ENCODE data around the gene PRRG4.

GRCh38 chr11:32843544-32843943, 13.8 kb downstream of the PRRG4 start:
- no peak for TF ChIP-seq FOS (IDR thresholded peaks at IDR 0.05; ENCODE audit: borderline replicate concordance, insufficient read depth, low read length)
- TF ChIP-seq MAX (IDR thresholded peaks at IDR 0.05; ENCODE audit: insufficient read depth, insufficient read length) = no peak
- TF ChIP-seq EZH2 (IDR thresholded peaks at IDR 0.05; ENCODE audit: borderline replicate concordance, low read depth, low read length, severe bottlenecking) = no peak
- TF ChIP-seq POLR2A (IDR thresholded peaks at IDR 0.05; ENCODE audit: low read depth, low read length) = no peak
- TF ChIP-seq POLR2AphosphoS5 (IDR thresholded peaks at IDR 0.05; ENCODE audit: insufficient read depth, low read depth, low read length) = no peak
- TF ChIP-seq CTCF (IDR thresholded peaks at IDR 0.05; ENCODE audit: extremely low read depth in 1 of 2, insufficient read depth in 1 of 2, low read depth in 1 of 2, low read length in 2 of 2) = no peak
- no peak for TF ChIP-seq JUN (IDR thresholded peaks at IDR 0.05; ENCODE audit: borderline replicate concordance, insufficient read depth, insufficient read length, low read depth)
